Stimulated activated CD4-positive, alpha-beta T cell treated with anti-CD3 and anti-CD28 coated beads, TNF-alpha, amount 100 ng/mL, for 1 hour (primary cell): Measurements from ENCODE around the gene IL1A.

Experiments used
- DNase-seq, 3 donors: peaks; one replicate each; pipeline ENCODE4 v3.0.0-alpha.2; 2020; ENCODE audit warnings: low read depth in 3 of 3, low spot score in 1 of 3

Gene IL1A

GRCh38 chr2:112818094-112818902 is 34.0 kb upstream of the IL1A start:
- DNase-seq, result no peak

GRCh38 chr2:112817082-112817689 is 32.9 kb upstream of the IL1A start:
- DNase-seq, result no peak

GRCh38 chr2:112814278-112814677 is 30.0 kb upstream of the IL1A start:
- no peak for DNase-seq

GRCh38 chr2:112813280-112813966 is 29.1 kb upstream of the IL1A start:
- no peak for DNase-seq

- no peak for DNase-seq
Observed at GRCh38 chr2:112812318-112813267, 28.3 kb upstream of the IL1A start.

GRCh38 chr2:112811841-112812306 is 27.6 kb upstream of the IL1A start:
- DNase-seq, result no peak

- DNase-seq, result no peak
Observed at GRCh38 chr2:112811276-112811831, 27.1 kb upstream of the IL1A start.

GRCh38 chr2:112809112-112809511 is 24.8 kb upstream of the IL1A start:
- no peak for DNase-seq

- DNase-seq, result no peak
Observed at GRCh38 chr2:112807233-112807807, 23.0 kb upstream of the IL1A start.

- no peak for DNase-seq
Observed at GRCh38 chr2:112805542-112805941, 21.2 kb upstream of the IL1A start.

GRCh38 chr2:112803691-112804521 is 19.6 kb upstream of the IL1A start:
- no peak for DNase-seq

- DNase-seq, result no peak
Observed at GRCh38 chr2:112800881-112801583, 16.7 kb upstream of the IL1A start.

- DNase-seq, result no peak
Observed at GRCh38 chr2:112798979-112799975, 15.0 kb upstream of the IL1A start.

GRCh38 chr2:112796486-112796885 is 12.2 kb upstream of the IL1A start:
- DNase-seq, result no peak

GRCh38 chr2:112795774-112796173 is 11.5 kb upstream of the IL1A start:
- no peak for DNase-seq

- no peak for DNase-seq
Observed at GRCh38 chr2:112794841-112795240, 10.5 kb upstream of the IL1A start.

- DNase-seq, result no peak
Observed at GRCh38 chr2:112794131-112794733, 9.9 kb upstream of the IL1A start.
